Ammon's horn (tissue), 1 donor: Measurements from ENCODE around the gene NXPH2.
A peak's percentile ranks its signal among the peaks of the same experiment; 100 is the strongest.
"Not testable (repeated sequence)": the region's sequence is repeated elsewhere in the genome, so short reads cannot be mapped to it uniquely, and the experiment has no call there.

Source experiments
- DNase-seq: peaks from one replicate; pipeline ENCODE4 v3.0.0-alpha.2; 2016; ENCODE audit warnings: low spot score

The NXPH2 gene

GRCh38 chr2:138711812-138712211 lies 68.4 kb downstream of the NXPH2 start:
- no peak for DNase-seq

- peak; percentile 37 for DNase-seq
These were observed 71.4 kb downstream of the NXPH2 start for GRCh38 chr2:138708682-138709241.

GRCh38 chr2:138707392-138708074 lies 72.7 kb downstream of the NXPH2 start:
- DNase-seq, result peak; percentile 41

GRCh38 chr2:138703242-138703641 lies 76.9 kb downstream of the NXPH2 start:
- DNase-seq, result no peak

- no peak for DNase-seq
These were observed 79.5 kb downstream of the NXPH2 start for GRCh38 chr2:138700716-138701115.

GRCh38 chr2:138699421-138699820 lies 80.8 kb downstream of the NXPH2 start:
- no peak for DNase-seq

- no peak for DNase-seq
These were observed 81.8 kb downstream of the NXPH2 start for GRCh38 chr2:138698428-138698827.

- DNase-seq, result no peak
These were observed 88.5 kb downstream of the NXPH2 start for GRCh38 chr2:138691667-138692066.

GRCh38 chr2:138689705-138690104 lies 90.5 kb downstream of the NXPH2 start:
- DNase-seq, result peak; percentile 58

GRCh38 chr2:138682163-138682562 lies 98.0 kb downstream of the NXPH2 start:
- no peak for DNase-seq

GRCh38 chr2:138677221-138677620 lies 103.0 kb downstream of the NXPH2 start:
- DNase-seq, result no peak

- DNase-seq, result no peak
These were observed 103.6 kb downstream of the NXPH2 start for GRCh38 chr2:138676619-138677021.

GRCh38 chr2:138671566-138671965 lies 108.6 kb downstream of the NXPH2 start:
- DNase-seq, result no peak

GRCh38 chr2:138670734-138671133 lies 109.5 kb downstream of the NXPH2 start:
- no peak for DNase-seq

- no peak for DNase-seq
These were observed 114.3 kb downstream of the NXPH2 start for GRCh38 chr2:138665937-138666336.

- DNase-seq, result no peak
These were observed 121.8 kb downstream of the NXPH2 start for GRCh38 chr2:138658187-138658894.

- no peak for DNase-seq
These were observed 126.0 kb downstream of the NXPH2 start for GRCh38 chr2:138654146-138654545.

GRCh38 chr2:138652378-138652777 lies 127.8 kb downstream of the NXPH2 start:
- no peak for DNase-seq

- DNase-seq, result no peak
These were observed 130.6 kb downstream of the NXPH2 start for GRCh38 chr2:138649571-138649970.

- DNase-seq, result no peak
These were observed 131.6 kb downstream of the NXPH2 start for GRCh38 chr2:138648606-138649005.

GRCh38 chr2:138644776-138645175 lies 135.4 kb downstream of the NXPH2 start:
- not testable (repeated sequence) for DNase-seq

GRCh38 chr2:138640921-138641676 lies 139.1 kb downstream of the NXPH2 start:
- DNase-seq, result no peak

- DNase-seq, result no peak
These were observed 142.5 kb downstream of the NXPH2 start for GRCh38 chr2:138637686-138638085.
